OCI-LY1 (cell line): Measurements from ENCODE around the gene CD81.

ENCODE experiments used
- H2AFZ ChIP-seq: fragments of 200-600 bp; sonication (generic), shearing (Covaris generic); 2 replicates; pipeline ENCODE4 v1.6.0; 2014; ENCODE audit warnings: antibody characterized with exemption, mild to moderate bottlenecking, low read length
- H3F3A ChIP-seq: fragments of 200-600 bp; sonication (generic), shearing (Covaris generic); 2 replicates; pipeline ENCODE4 v1.6.0; 2014; ENCODE audit warnings: mild to moderate bottlenecking, antibody characterized with exemption, low read length, moderate library complexity; ENCODE audit not compliant: insufficient read depth
- H3K27ac ChIP-seq: fragments of 200-600 bp; sonication (generic); 2 replicates; pipeline ENCODE4 v1.5.1; 2014; ENCODE audit warnings: low read length, mixed run types, mild to moderate bottlenecking, low read depth; ENCODE audit not compliant: poor library complexity, severe bottlenecking
- H3K27me3 ChIP-seq: fragments of 200-600 bp; sonication (generic); 2 replicates; pipeline ENCODE4 v1.6.0; 2014; ENCODE audit warnings: antibody characterized with exemption, mild to moderate bottlenecking, low read length, moderate library complexity; ENCODE audit not compliant: insufficient read depth
- H3K36me3 ChIP-seq: fragments of 200-600 bp; sonication (generic); 2 replicates; pipeline ENCODE4 v1.6.1; 2014; ENCODE audit warnings: mild to moderate bottlenecking, antibody characterized with exemption, low read length, moderate library complexity, mixed read lengths; ENCODE audit not compliant: insufficient read depth
- H3K4me1 ChIP-seq: fragments of 200-600 bp; sonication (generic); 2 replicates; pipeline ENCODE4 v1.5.1; 2014; ENCODE audit warnings: mild to moderate bottlenecking, low read length, moderate library complexity; ENCODE audit not compliant: insufficient read depth, severe bottlenecking
- H3K4me2 ChIP-seq: fragments of 200-600 bp; sonication (generic), shearing (Covaris generic); 2 replicates; pipeline ENCODE4 v1.6.1; 2014; ENCODE audit warnings: low read length
- H3K4me3 ChIP-seq: fragments of 200-600 bp; sonication (generic); 2 replicates; pipeline ENCODE4 v1.5.1; 2014; ENCODE audit warnings: low read length, low read depth, mild to moderate bottlenecking, mixed read lengths; ENCODE audit not compliant: poor library complexity, severe bottlenecking
- H3K79me2 ChIP-seq: fragments of 200-600 bp; shearing (Covaris generic); 2 replicates; pipeline ENCODE4 v1.6.1; 2016; ENCODE audit warnings: mixed run types, low read length, mixed read lengths; ENCODE audit not compliant: insufficient read depth
- H3K9ac ChIP-seq: fragments of 200-600 bp; sonication (generic), shearing (Covaris generic); 2 replicates; pipeline ENCODE4 v1.6.1; 2014; ENCODE audit warnings: mild to moderate bottlenecking, low read length, mixed read lengths
- H3K9me2 ChIP-seq: fragments of 200-600 bp; sonication (generic), shearing (Covaris generic); 2 replicates; pipeline ENCODE4 v1.6.1; 2014; ENCODE audit warnings: low read depth, mild to moderate bottlenecking, low read length, mixed read lengths
- H3K9me3 ChIP-seq: fragments of 200-600 bp; shearing (Covaris generic); 2 replicates; pipeline ENCODE4 v1.6.1; 2014; ENCODE audit warnings: low read length, mixed read lengths
- H4K20me1 ChIP-seq: fragments of 200-600 bp; sonication (generic), shearing (Covaris generic); 2 replicates; pipeline ENCODE4 v1.6.0; 2016; ENCODE audit warnings: mild to moderate bottlenecking, low read length; ENCODE audit not compliant: insufficient read depth
- CTCF ChIP-seq: fragments of 200-600 bp; sonication (generic), shearing (Covaris generic); IDR thresholded peaks from 2 replicates; pipeline ENCODE4 v1.5.1; 2017; ENCODE audit warnings: mild to moderate bottlenecking, antibody characterized with exemption, low read length, moderate library complexity, mixed read lengths
- EZH2 ChIP-seq: fragments of 200-600 bp; sonication (generic), shearing (Covaris generic); IDR thresholded peaks from 2 replicates; pipeline ENCODE4 v1.8.0; 2017; ENCODE audit warnings: borderline replicate concordance, mixed run types, mild to moderate bottlenecking, antibody characterized with exemption, low read length, moderate library complexity, mixed read lengths

The CD81 gene

GRCh38 chr11:2433106-2433925, 56.2 kb downstream of the CD81 start:
- TF ChIP-seq EZH2 (no peak), CTCF (no peak)

GRCh38 chr11:2434008-2434407, 56.9 kb downstream of the CD81 start:
- Histone ChIP-seq H3K9ac (no peak overlapping the region), H3F3A (no peaks in the 10 kb centered on the region), H3K4me3 (no peak overlapping the region), H3K79me2 (no peaks in the 10 kb centered on the region), H3K9me2 (no peaks in the 10 kb centered on the region), H3K36me3 (no peaks in the 10 kb centered on the region), H3K4me2 (no peak overlapping the region), H2AFZ (no peak overlapping the region), H3K4me1 (no peaks in the 10 kb centered on the region), H3K27ac (no peak overlapping the region), H3K27me3 (no peaks in the 10 kb centered on the region), H4K20me1 (no peaks in the 10 kb centered on the region), H3K9me3 (no peaks in the 10 kb centered on the region)
- TF ChIP-seq CTCF (no peak), EZH2 (no peak)

More at GRCh38 chr11:2433106-2433925, 56.2 kb downstream of the CD81 start:
- Histone ChIP-seq H3K9ac (no peak overlapping the region), H3K4me2 (no peak overlapping the region), H3K9me3 (no peaks in the 10 kb centered on the region), H3K79me2 (no peaks in the 10 kb centered on the region), H3K9me2 (no peaks in the 10 kb centered on the region), H3F3A (no peaks in the 10 kb centered on the region), H2AFZ (no peak overlapping the region), H4K20me1 (no peaks in the 10 kb centered on the region), H3K4me1 (no peaks in the 10 kb centered on the region), H3K27me3 (no peaks in the 10 kb centered on the region), H3K27ac (no peak overlapping the region), H3K4me3 (no peak overlapping the region), H3K36me3 (no peaks in the 10 kb centered on the region)

- no peaks in the 10 kb centered on the region for H4K20me1 ChIP-seq
- H3K27me3 ChIP-seq = no peaks in the 10 kb centered on the region
- H3K79me2 ChIP-seq = no peaks in the 10 kb centered on the region
- no peaks in the 10 kb centered on the region for H3F3A ChIP-seq
- no peak overlapping the region for H3K4me3 ChIP-seq
- no peak overlapping the region for H3K9ac ChIP-seq
- no peaks in the 10 kb centered on the region for H3K9me3 ChIP-seq
- TF ChIP-seq CTCF (no peak), EZH2 (no peak)
- H3K4me1 ChIP-seq = no peaks in the 10 kb centered on the region
- no peak overlapping the region for H3K27ac ChIP-seq
- H3K36me3 ChIP-seq = no peaks in the 10 kb centered on the region
- no peak overlapping the region for H2AFZ ChIP-seq
- H3K4me2 ChIP-seq = no peak overlapping the region
- no peaks in the 10 kb centered on the region for H3K9me2 ChIP-seq
These were observed 57.6 kb downstream of the CD81 start for GRCh38 chr11:2434506-2435255.
